Stimulated activated effector memory CD8-positive, alpha-beta T cell treated with anti-CD3 and anti-CD28 coated beads, Interleukin-12 subunit alpha, Interleukin-12 subunit beta, amount 100 ng/mL, for 72 hours (primary cell): ENCODE data around the gene GOLPH3.
"Not testable (repeated sequence)": the region's sequence is repeated elsewhere in the genome, so short reads cannot be mapped to it uniquely, and the experiment has no call there.

ENCODE experiments used
- ATAC-seq: fragments of 150-1000 bp; cut with Tn5 transposase; 2 replicates; pipeline ENCODE4 v1.10.0; 2021
- DNase-seq, 2 donors: peaks; one replicate each; pipeline ENCODE4 v3.0.0; 2021 to 2022; ENCODE audit warnings: low spot score in 2 of 2
- H3K27ac Mint-ChIP-seq: one replicate; pipeline ENCODE4 v1.8.0; 2022; ENCODE audit warnings: mild to moderate bottlenecking, mixed read lengths
- H3K36me3 Mint-ChIP-seq: one replicate; pipeline ENCODE4 v1.8.0; 2022; ENCODE audit warnings: mild to moderate bottlenecking, mixed read lengths
- H3K4me1 Mint-ChIP-seq: one replicate; pipeline ENCODE4 v1.8.0; 2022; ENCODE audit warnings: mixed read lengths
- H3K4me3 Mint-ChIP-seq: one replicate; pipeline ENCODE4 v1.8.0; 2022; ENCODE audit warnings: mild to moderate bottlenecking, mixed read lengths
- H3K9me3 Mint-ChIP-seq: one replicate; pipeline ENCODE4 v1.8.0; 2022; ENCODE audit warnings: mixed read lengths

Gene GOLPH3

GRCh38 chr5:32187675-32188074, 13.6 kb upstream of the GOLPH3 start:
- Mint-ChIP-seq H3K9me3 (no peaks in the 10 kb centered on the region), H3K4me1 (no peaks in the 10 kb centered on the region), H3K27ac (no peak overlapping the region), H3K36me3 (no peaks in the 10 kb centered on the region), H3K4me3 (no peak overlapping the region)
- ATAC-seq (no peak), DNase-seq (no peak)

GRCh38 chr5:32182463-32183063, 8.4 kb upstream of the GOLPH3 start:
- Mint-ChIP-seq H3K4me1 (peaks cover 6% of the 10 kb centered on the region), H3K27ac (no peak overlapping the region), H3K4me3 (no peak overlapping the region), H3K9me3 (no peaks in the 10 kb centered on the region), H3K36me3 (no peaks in the 10 kb centered on the region)
- ATAC-seq: peak; percentile 51
- no peak for DNase-seq

GRCh38 chr5:32173267-32174010, 680 bp downstream of the GOLPH3 start:
- peaks cover 50% of the 10 kb centered on the region for H3K4me1 Mint-ChIP-seq
- ATAC-seq (peak; percentile 48), DNase-seq (peak; percentile 4 to 63)
- H3K9me3 Mint-ChIP-seq: no peaks in the 10 kb centered on the region
- H3K36me3 Mint-ChIP-seq: peaks cover 69% of the 10 kb centered on the region
- H3K27ac Mint-ChIP-seq: peak overlapping the region; percentile 98
- H3K4me3 Mint-ChIP-seq: peak overlapping the region; percentile 93

GRCh38 chr5:32172923-32173266, 1.2 kb downstream of the GOLPH3 start:
- ATAC-seq (no peak), DNase-seq (no peak)

GRCh38 chr5:32172186-32172911, 1.8 kb downstream of the GOLPH3 start:
- Mint-ChIP-seq H3K4me3 (peak overlapping the region; percentile 93), H3K4me1 (peaks cover 44% of the 10 kb centered on the region)

More at GRCh38 chr5:32172923-32173266, 1.2 kb downstream of the GOLPH3 start:
- H3K36me3 Mint-ChIP-seq: peaks cover 75% of the 10 kb centered on the region
- H3K4me3 Mint-ChIP-seq: peak overlapping the region; percentile 93
- H3K9me3 Mint-ChIP-seq: no peaks in the 10 kb centered on the region
- peak overlapping the region; percentile 98 for H3K27ac Mint-ChIP-seq
- H3K4me1 Mint-ChIP-seq: peaks cover 50% of the 10 kb centered on the region

GRCh38 chr5:32170303-32171151, 3.6 kb downstream of the GOLPH3 start:
- Mint-ChIP-seq H3K36me3 (peaks cover 98% of the 10 kb centered on the region), H3K4me1 (peaks cover 39% of the 10 kb centered on the region), H3K4me3 (peak overlapping the region; percentile 12), H3K9me3 (no peaks in the 10 kb centered on the region), H3K27ac (peak overlapping the region; percentile 55)
- DNase-seq (no peak), ATAC-seq (no peak)

More at GRCh38 chr5:32172186-32172911, 1.8 kb downstream of the GOLPH3 start:
- Mint-ChIP-seq H3K27ac (peak overlapping the region; percentile 98), H3K36me3 (peaks cover 80% of the 10 kb centered on the region)
- H3K9me3 Mint-ChIP-seq, ATAC-seq: not testable (repeated sequence)
- DNase-seq: peak; percentile 3 to 59

- peaks cover 97% of the 10 kb centered on the region for H3K36me3 Mint-ChIP-seq
- DNase-seq (no peak), ATAC-seq (no peak)
- H3K9me3 Mint-ChIP-seq: no peaks in the 10 kb centered on the region
- H3K4me3 Mint-ChIP-seq: no peak overlapping the region
- H3K4me1 Mint-ChIP-seq: peaks cover 42% of the 10 kb centered on the region
- H3K27ac Mint-ChIP-seq: peak overlapping the region; percentile 55
Observed at GRCh38 chr5:32168460-32169033, 5.6 kb downstream of the GOLPH3 start.

- H3K36me3 Mint-ChIP-seq: peaks cover 80% of the 10 kb centered on the region
Observed at GRCh38 chr5:32165597-32165996, 8.5 kb downstream of the GOLPH3 start.

GRCh38 chr5:32163785-32164184, 10.3 kb downstream of the GOLPH3 start:
- DNase-seq: no peak
- H3K4me3 Mint-ChIP-seq: no peak overlapping the region
- ATAC-seq: no peak
- H3K4me1 Mint-ChIP-seq: peaks cover 38% of the 10 kb centered on the region
- no peaks in the 10 kb centered on the region for H3K9me3 Mint-ChIP-seq
- peaks cover 73% of the 10 kb centered on the region for H3K36me3 Mint-ChIP-seq
- peak overlapping the region; percentile 54 for H3K27ac Mint-ChIP-seq

More at GRCh38 chr5:32165597-32165996, 8.5 kb downstream of the GOLPH3 start:
- Mint-ChIP-seq H3K9me3 (no peaks in the 10 kb centered on the region), H3K27ac (no peak overlapping the region), H3K4me1 (peaks cover 47% of the 10 kb centered on the region), H3K4me3 (no peak overlapping the region)
- no peak for DNase-seq
- ATAC-seq: no peak

GRCh38 chr5:32163053-32163452, 11.1 kb downstream of the GOLPH3 start:
- Mint-ChIP-seq H3K4me3 (no peak overlapping the region), H3K9me3 (no peaks in the 10 kb centered on the region), H3K27ac (no peak overlapping the region), H3K36me3 (peaks cover 65% of the 10 kb centered on the region), H3K4me1 (peaks cover 32% of the 10 kb centered on the region)
- no peak for ATAC-seq
- no peak for DNase-seq

GRCh38 chr5:32160228-32160627, 13.9 kb downstream of the GOLPH3 start:
- Mint-ChIP-seq H3K36me3 (peaks cover 53% of the 10 kb centered on the region), H3K9me3 (no peaks in the 10 kb centered on the region), H3K4me3 (no peak overlapping the region), H3K4me1 (peaks cover 25% of the 10 kb centered on the region), H3K27ac (peak overlapping the region; percentile 29)
- DNase-seq (no peak), ATAC-seq (no peak)

GRCh38 chr5:32159328-32160072, 14.6 kb downstream of the GOLPH3 start:
- Mint-ChIP-seq H3K36me3 (peaks cover 53% of the 10 kb centered on the region), H3K4me1 (peaks cover 29% of the 10 kb centered on the region), H3K4me3 (no peak overlapping the region), H3K9me3 (no peaks in the 10 kb centered on the region), H3K27ac (peak overlapping the region; percentile 29)
- ATAC-seq (peak; percentile 78), DNase-seq (no peak)

- ATAC-seq: no peak
- Mint-ChIP-seq H3K36me3 (peaks cover 48% of the 10 kb centered on the region), H3K9me3 (no peaks in the 10 kb centered on the region)
Observed at GRCh38 chr5:32158679-32158975, 15.5 kb downstream of the GOLPH3 start.

GRCh38 chr5:32157078-32157477, 17.0 kb downstream of the GOLPH3 start:
- no peak for DNase-seq
- H3K4me1 Mint-ChIP-seq: peaks cover 33% of the 10 kb centered on the region

More at GRCh38 chr5:32158679-32158975, 15.5 kb downstream of the GOLPH3 start:
- no peak overlapping the region for H3K27ac Mint-ChIP-seq
- no peak for DNase-seq
- H3K4me3 Mint-ChIP-seq: no peak overlapping the region
- H3K4me1 Mint-ChIP-seq: peaks cover 32% of the 10 kb centered on the region

More at GRCh38 chr5:32157078-32157477, 17.0 kb downstream of the GOLPH3 start:
- no peak for ATAC-seq
- H3K4me3 Mint-ChIP-seq: no peak overlapping the region
- no peak overlapping the region for H3K27ac Mint-ChIP-seq
- no peaks in the 10 kb centered on the region for H3K9me3 Mint-ChIP-seq
- peaks cover 58% of the 10 kb centered on the region for H3K36me3 Mint-ChIP-seq
